C4-2B (cell line): Measurements from ENCODE around the gene IGLL5.

Source experiments
- ZFX ChIP-seq: fragments of 450-650 bp; IDR thresholded peaks from 2 replicates; pipeline ENCODE4 v1.6.1; 2017
- TF ChIP-seq, protein P1 (sequence below): fragments of 450-650 bp; conservative IDR thresholded peaks from 2 replicates; pipeline ENCODE4 v1.5.1; 2017; ENCODE audit warnings: mild to moderate bottlenecking

DNA sequence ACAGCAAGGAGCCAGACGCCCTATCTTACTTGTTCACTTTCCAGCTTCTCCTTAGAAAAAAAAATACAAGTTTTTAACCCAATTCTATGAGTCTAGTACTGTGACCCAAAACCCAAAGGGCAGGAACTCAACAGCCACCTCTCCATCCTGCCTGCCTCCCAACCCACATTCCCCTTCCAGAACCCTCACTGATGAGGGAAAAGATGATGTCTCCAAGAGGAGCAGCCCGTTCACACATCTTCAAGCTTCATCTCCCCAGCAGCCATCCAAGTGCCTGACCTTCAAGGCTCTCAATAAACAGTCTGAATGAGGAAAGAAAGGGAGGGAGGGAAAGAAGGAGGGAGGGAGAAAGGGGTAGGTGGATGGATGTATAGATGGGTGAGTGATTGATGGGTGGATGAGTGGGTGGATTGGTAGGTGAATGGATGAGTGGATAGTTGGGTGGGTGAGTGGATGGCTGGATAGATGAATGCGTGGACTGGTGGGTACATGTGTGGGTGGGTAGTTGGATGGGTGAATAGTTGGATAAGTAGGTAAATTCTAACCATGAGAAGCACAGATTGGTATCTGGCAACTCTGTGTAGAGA, 50.4 kb downstream of the IGLL5 start:
- TF ChIP-seq, protein P1, sequence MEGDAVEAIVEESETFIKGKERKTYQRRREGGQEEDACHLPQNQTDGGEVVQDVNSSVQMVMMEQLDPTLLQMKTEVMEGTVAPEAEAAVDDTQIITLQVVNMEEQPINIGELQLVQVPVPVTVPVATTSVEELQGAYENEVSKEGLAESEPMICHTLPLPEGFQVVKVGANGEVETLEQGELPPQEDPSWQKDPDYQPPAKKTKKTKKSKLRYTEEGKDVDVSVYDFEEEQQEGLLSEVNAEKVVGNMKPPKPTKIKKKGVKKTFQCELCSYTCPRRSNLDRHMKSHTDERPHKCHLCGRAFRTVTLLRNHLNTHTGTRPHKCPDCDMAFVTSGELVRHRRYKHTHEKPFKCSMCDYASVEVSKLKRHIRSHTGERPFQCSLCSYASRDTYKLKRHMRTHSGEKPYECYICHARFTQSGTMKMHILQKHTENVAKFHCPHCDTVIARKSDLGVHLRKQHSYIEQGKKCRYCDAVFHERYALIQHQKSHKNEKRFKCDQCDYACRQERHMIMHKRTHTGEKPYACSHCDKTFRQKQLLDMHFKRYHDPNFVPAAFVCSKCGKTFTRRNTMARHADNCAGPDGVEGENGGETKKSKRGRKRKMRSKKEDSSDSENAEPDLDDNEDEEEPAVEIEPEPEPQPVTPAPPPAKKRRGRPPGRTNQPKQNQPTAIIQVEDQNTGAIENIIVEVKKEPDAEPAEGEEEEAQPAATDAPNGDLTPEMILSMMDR, result no peak
- TF ChIP-seq ZFX, result no peak
